ENCODE results near the gene KLHDC7B. TPM values are rescaled to one million over a fixed set of nuclear protein-coding genes. Genes with fewer than 3 reads are reported as not detected.
"Not testable (repeated sequence)": the region's sequence is repeated elsewhere in the genome, so short reads cannot be mapped to it uniquely, and the experiment has no call there.

Gene KLHDC7B
- total RNA-seq, 2 experiments from 2014 or later, result 2.3 TPM

DNA sequence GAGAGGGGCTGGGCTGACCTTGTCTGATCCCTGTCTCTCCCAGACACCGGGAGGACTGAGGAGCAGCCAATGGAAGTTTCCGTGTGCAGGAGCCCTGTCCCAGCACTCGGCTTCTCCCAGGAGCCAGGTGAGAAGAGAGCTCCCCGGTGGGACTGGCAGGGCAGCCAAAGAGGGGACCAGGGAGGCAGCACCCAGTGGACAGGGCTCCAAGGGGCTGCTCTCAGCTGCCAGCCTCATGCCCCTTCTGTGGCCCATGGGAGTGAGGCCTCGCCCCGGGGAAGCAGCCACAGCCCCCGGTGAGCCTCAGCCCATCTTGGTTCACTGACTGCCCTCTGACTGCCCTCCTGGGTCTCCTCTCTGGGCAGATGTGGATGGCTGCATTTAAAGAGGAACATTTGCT lies 27.1 kb upstream of the KLHDC7B start:
- TF ChIP-seq, protein P1, sequence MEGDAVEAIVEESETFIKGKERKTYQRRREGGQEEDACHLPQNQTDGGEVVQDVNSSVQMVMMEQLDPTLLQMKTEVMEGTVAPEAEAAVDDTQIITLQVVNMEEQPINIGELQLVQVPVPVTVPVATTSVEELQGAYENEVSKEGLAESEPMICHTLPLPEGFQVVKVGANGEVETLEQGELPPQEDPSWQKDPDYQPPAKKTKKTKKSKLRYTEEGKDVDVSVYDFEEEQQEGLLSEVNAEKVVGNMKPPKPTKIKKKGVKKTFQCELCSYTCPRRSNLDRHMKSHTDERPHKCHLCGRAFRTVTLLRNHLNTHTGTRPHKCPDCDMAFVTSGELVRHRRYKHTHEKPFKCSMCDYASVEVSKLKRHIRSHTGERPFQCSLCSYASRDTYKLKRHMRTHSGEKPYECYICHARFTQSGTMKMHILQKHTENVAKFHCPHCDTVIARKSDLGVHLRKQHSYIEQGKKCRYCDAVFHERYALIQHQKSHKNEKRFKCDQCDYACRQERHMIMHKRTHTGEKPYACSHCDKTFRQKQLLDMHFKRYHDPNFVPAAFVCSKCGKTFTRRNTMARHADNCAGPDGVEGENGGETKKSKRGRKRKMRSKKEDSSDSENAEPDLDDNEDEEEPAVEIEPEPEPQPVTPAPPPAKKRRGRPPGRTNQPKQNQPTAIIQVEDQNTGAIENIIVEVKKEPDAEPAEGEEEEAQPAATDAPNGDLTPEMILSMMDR (IDR thresholded peaks at IDR 0.05), result no peak
- Histone ChIP-seq H3K4me3 (ENCODE audit: low read length) (no peak overlapping the region), H3K27me3 (ENCODE audit: control insufficient read depth in 1 of 2, insufficient read depth in 2 of 2, low read length in 2 of 2) (no peaks in the 10 kb centered on the region), H3K27ac (ENCODE audit: low read depth in 1 of 2, low read length in 2 of 2) (no peak overlapping the region), H3K9me3 (ENCODE audit: control insufficient read depth in 1 of 2, insufficient read depth in 1 of 2, low read length in 2 of 2) (no peaks in the 10 kb centered on the region), H3K4me1 (ENCODE audit: insufficient read depth, low read length) (peaks cover 2% of the 10 kb centered on the region), H3K36me3 (ENCODE audit: insufficient read depth, low read length) (peaks cover 69% of the 10 kb centered on the region)
- H3K27ac Mint-ChIP-seq, result no peak overlapping the region
- DNase-seq (no peak), ATAC-seq (ENCODE audit: poor library complexity) (no peak)
- H3K27me3 Mint-ChIP-seq, result no peaks in the 10 kb centered on the region
- intact Hi-C loops (cut with DNase I, micrococcal nuclease), result no loop called here
- no peaks in the 10 kb centered on the region for H3K9me3 Mint-ChIP-seq
- H3K4me3 Mint-ChIP-seq, result no peak overlapping the region
- CTCF ChIA-PET, result interaction anchor here (0.6 kb wide), 1 partner anchor 143 kb away, joined by 4 read pairs; no protein-coding TSS in a partner anchor
- H3K36me3 Mint-ChIP-seq (ENCODE audit: low read depth), result peaks cover 71% of the 10 kb centered on the region
- H3K4me1 Mint-ChIP-seq (ENCODE audit: low read depth), result peaks cover 7% of the 10 kb centered on the region
- POLR2A ChIA-PET, result interaction anchor here (1.0 kb wide), 1 partner anchor 11 kb away, joined by 5 read pairs; the partner anchor contains the start of genes LMF2 and NCAPH2

GRCh38 chr22:50519151-50519550 lies 26.5 kb upstream of the KLHDC7B start:
- H3K27me3 ChIP-seq (ENCODE audit: control insufficient read depth in 1 of 2, insufficient read depth in 2 of 2, low read length in 2 of 2), result no peaks in the 10 kb centered on the region
- TF ChIP-seq, protein P1 (IDR thresholded peaks at IDR 0.05), result no peak
- no peaks in the 10 kb centered on the region for H3K9me3 ChIP-seq (ENCODE audit: control insufficient read depth in 1 of 2, insufficient read depth in 1 of 2, low read length in 2 of 2)
- no peaks in the 10 kb centered on the region for H3K27me3 Mint-ChIP-seq
- peaks cover 7% of the 10 kb centered on the region for H3K4me1 ChIP-seq (ENCODE audit: insufficient read depth, low read length)
- no peaks in the 10 kb centered on the region for H3K9me3 Mint-ChIP-seq
- no peak overlapping the region for H3K27ac ChIP-seq (ENCODE audit: low read depth in 1 of 2, low read length in 2 of 2)
- POLR2A ChIA-PET, result interaction anchor here (1.0 kb wide), 1 partner anchor 12 kb away, joined by 5 read pairs; the partner anchor contains the start of genes LMF2 and NCAPH2
- H3K4me3 Mint-ChIP-seq, result no peak overlapping the region
- no peak for ATAC-seq (ENCODE audit: poor library complexity)
- CTCF ChIA-PET, result interaction anchor here (0.6 kb wide), 1 partner anchor 143 kb away, joined by 4 read pairs; no protein-coding TSS in a partner anchor
- H3K27ac Mint-ChIP-seq, result no peak overlapping the region
- no peak overlapping the region for H3K4me3 ChIP-seq (ENCODE audit: low read length)
- H3K36me3 Mint-ChIP-seq (ENCODE audit: low read depth), result peaks cover 72% of the 10 kb centered on the region
- peaks cover 7% of the 10 kb centered on the region for H3K4me1 Mint-ChIP-seq (ENCODE audit: low read depth)
- no peak for DNase-seq
- intact Hi-C loops (cut with DNase I, micrococcal nuclease), result no loop called here
- H3K36me3 ChIP-seq (ENCODE audit: insufficient read depth, low read length), result peaks cover 74% of the 10 kb centered on the region

- H3K9me3 Mint-ChIP-seq; H3K27ac Mint-ChIP-seq; H3K4me1 Mint-ChIP-seq (ENCODE audit: low read depth); H3K27ac ChIP-seq (ENCODE audit: low read depth in 1 of 2, low read length in 2 of 2); H3K4me3 ChIP-seq (ENCODE audit: low read length); DNase-seq; H3K4me3 Mint-ChIP-seq; H3K27me3 ChIP-seq (ENCODE audit: control insufficient read depth in 1 of 2, insufficient read depth in 2 of 2, low read length in 2 of 2); CTCF ChIA-PET; intact Hi-C loops (cut with DNase I, micrococcal nuclease); H3K27me3 Mint-ChIP-seq; ATAC-seq (ENCODE audit: poor library complexity); POLR2A ChIA-PET; H3K9me3 ChIP-seq (ENCODE audit: control insufficient read depth in 1 of 2, insufficient read depth in 1 of 2, low read length in 2 of 2): not testable (repeated sequence)
- H3K4me1 ChIP-seq (ENCODE audit: insufficient read depth, low read length), result peaks cover 16% of the 10 kb centered on the region
- peaks cover 71% of the 10 kb centered on the region for H3K36me3 Mint-ChIP-seq (ENCODE audit: low read depth)
- peaks cover 74% of the 10 kb centered on the region for H3K36me3 ChIP-seq (ENCODE audit: insufficient read depth, low read length)
Observed at GRCh38 chr22:50520184-50520583, 25.5 kb upstream of the KLHDC7B start.

GRCh38 chr22:50520826-50521453 lies 24.8 kb upstream of the KLHDC7B start:
- ATAC-seq (ENCODE audit: poor library complexity) (no peak), DNase-seq (no peak)
- H3K4me3 ChIP-seq (ENCODE audit: low read length), result no peak overlapping the region
- CTCF ChIA-PET, result no interaction called here
- H3K36me3 ChIP-seq (ENCODE audit: insufficient read depth, low read length), result peaks cover 71% of the 10 kb centered on the region
- Mint-ChIP-seq H3K36me3 (ENCODE audit: low read depth) (peaks cover 66% of the 10 kb centered on the region), H3K9me3 (no peaks in the 10 kb centered on the region), H3K4me1 (ENCODE audit: low read depth) (peaks cover 7% of the 10 kb centered on the region), H3K4me3 (no peak overlapping the region), H3K27ac (no peak overlapping the region), H3K27me3 (no peaks in the 10 kb centered on the region)
- intact Hi-C loops (cut with DNase I, micrococcal nuclease), result no loop called here
- TF ChIP-seq, protein P1 (IDR thresholded peaks at IDR 0.05), result no peak
- H3K27me3 ChIP-seq (ENCODE audit: control insufficient read depth in 1 of 2, insufficient read depth in 2 of 2, low read length in 2 of 2), result no peaks in the 10 kb centered on the region
- peaks cover 16% of the 10 kb centered on the region for H3K4me1 ChIP-seq (ENCODE audit: insufficient read depth, low read length)
- no peaks in the 10 kb centered on the region for H3K9me3 ChIP-seq (ENCODE audit: control insufficient read depth in 1 of 2, insufficient read depth in 1 of 2, low read length in 2 of 2)
- POLR2A ChIA-PET, result no interaction called here
- no peak overlapping the region for H3K27ac ChIP-seq (ENCODE audit: low read depth in 1 of 2, low read length in 2 of 2)
